HepG2 (cell line): ENCODE results near the gene UCN. TPM values are rescaled to one million over a fixed set of nuclear protein-coding genes. Genes with fewer than 3 reads are reported as not detected.
A peak's percentile ranks its signal among the peaks of the same experiment; 100 is the strongest.

Experiments
- DNMT1 ChIP-seq: sonication (generic); formaldehyde crosslinking; IDR thresholded peaks from 2 replicates; pipeline ENCODE4 v1.5.1; 2020; ENCODE audit warnings: mild to moderate bottlenecking, missing genetic modification reagents
- MAZ ChIP-seq, 2 experiments: sonication (generic) in 1 of 2; formaldehyde crosslinking in 1 of 2; IDR thresholded peaks; 2 replicates each; pipeline versions ENCODE4 v1.5.0 to v1.6.1; 2012 to 2020; ENCODE audit warnings: low read depth in 2 of 2, mild to moderate bottlenecking in 2 of 2, borderline replicate concordance in 1 of 2, improper control_type of control experiment in 1 of 2, low read length in 1 of 2, missing genetic modification reagents in 1 of 2, moderate library complexity in 1 of 2
- NFE2L2 ChIP-seq: fragments of 150-350 bp; IDR thresholded peaks from 2 replicates; pipeline ENCODE4 v1.6.1; 2014; ENCODE audit warnings: low read length
- SMC3 ChIP-seq: IDR thresholded peaks from 2 replicates; pipeline ENCODE4 v1.6.1; 2011; ENCODE audit warnings: low read length, improper control_type of control experiment
- ZBTB7A ChIP-seq: sonication (generic); formaldehyde crosslinking; IDR thresholded peaks from 2 replicates; pipeline ENCODE4 v1.8.0; 2022; ENCODE audit warnings: mild to moderate bottlenecking, missing genetic modification reagents
- ZNF138 ChIP-seq: sonication (generic); formaldehyde crosslinking; IDR thresholded peaks from 2 replicates; pipeline ENCODE4 v1.5.0; 2020; ENCODE audit warnings: mild to moderate bottlenecking, low read depth, missing genetic modification reagents
- ZNF282 ChIP-seq: fragments of 450-650 bp; IDR thresholded peaks from 2 replicates; pipeline ENCODE4 v1.6.1; 2018; ENCODE audit not compliant: partially characterized antibody
- ZNF337 ChIP-seq: sonication (generic); formaldehyde crosslinking; IDR thresholded peaks from 2 replicates; pipeline ENCODE4 v1.5.1; 2020; ENCODE audit warnings: missing genetic modification reagents, low read depth, mild to moderate bottlenecking, borderline replicate concordance
- ZNF557 ChIP-seq: sonication (generic); formaldehyde crosslinking; IDR thresholded peaks from 2 replicates; pipeline ENCODE4 v1.4.0; 2020; ENCODE audit warnings: missing genetic modification reagents
- ZNF75D ChIP-seq: sonication (generic); formaldehyde crosslinking; IDR thresholded peaks from 2 replicates; pipeline ENCODE4 v1.8.1; 2023; ENCODE audit warnings: missing genetic modification reagents, mild to moderate bottlenecking, borderline replicate concordance
- ZNF841 ChIP-seq: sonication (generic); formaldehyde crosslinking; IDR thresholded peaks from 2 replicates; pipeline ENCODE4 v1.8.1; 2023; ENCODE audit warnings: missing genetic modification reagents, borderline replicate concordance
- polyA plus RNA-seq, 8 experiments: library from polyadenylated mRNA; depleted of rRNA in 3 of 8; stranded (reverse) in 7 of 8; unstranded in 1 of 8; fragments of >200 nt; fragmentation: Illumina TruSeq in 4 of 8; extraction: Trizol in 4 of 8; gene quantifications; 2 replicates each; pipeline versions ENCODE4 v1.2.1 to v1.2.3, GENCODE V29; 2011 to 2016; ENCODE audit warnings: low read depth in 4 of 8, missing spikeins in 1 of 8, mixed read lengths in 1 of 8; ENCODE audit not compliant: insufficient read depth in 1 of 8
- total RNA-seq, 5 experiments: library from RNA; depleted of rRNA; stranded (reverse); fragments of >200 nt; fragmentation: Illumina TruSeq; extraction: Trizol; gene quantifications; 2 replicates each; pipeline ENCODE4 v1.2.3, GENCODE V29; 2016; ENCODE audit warnings: low read depth in 1 of 5
- TF ChIP-seq, protein P1 (sequence below): IDR thresholded peaks from 2 replicates; pipeline ENCODE4 v1.6.1; 2012; ENCODE audit warnings: inconsistent platforms
- TF ChIP-seq, protein P2 (sequence below): sonication (generic); formaldehyde crosslinking; IDR thresholded peaks from 2 replicates; pipeline ENCODE4 v1.8.1; 2023; ENCODE audit warnings: mild to moderate bottlenecking, missing genetic modification reagents, borderline replicate concordance
- TF ChIP-seq, protein P3 (sequence below): sonication (generic); formaldehyde crosslinking; IDR thresholded peaks from 2 replicates; pipeline ENCODE4 v1.5.0; 2020; ENCODE audit warnings: mild to moderate bottlenecking, missing genetic modification reagents
- TF ChIP-seq, protein P4 (sequence below): conservative IDR thresholded peaks from 2 replicates; pipeline ENCODE4 v1.6.1; 2018; ENCODE audit warnings: missing genetic modification reagents
- TF ChIP-seq, protein P5 (sequence below): sonication (generic); formaldehyde crosslinking; IDR thresholded peaks from 2 replicates; pipeline ENCODE4 v1.9.0; 2021; ENCODE audit warnings: missing genetic modification reagents, borderline replicate concordance

The UCN gene
- total and polyA plus RNA-seq, 2 of the 13 experiments (the other 11 are each of a cell fraction or from before 2014, with no cell fraction given) = 1.2 to 2.3 TPM

DNA sequence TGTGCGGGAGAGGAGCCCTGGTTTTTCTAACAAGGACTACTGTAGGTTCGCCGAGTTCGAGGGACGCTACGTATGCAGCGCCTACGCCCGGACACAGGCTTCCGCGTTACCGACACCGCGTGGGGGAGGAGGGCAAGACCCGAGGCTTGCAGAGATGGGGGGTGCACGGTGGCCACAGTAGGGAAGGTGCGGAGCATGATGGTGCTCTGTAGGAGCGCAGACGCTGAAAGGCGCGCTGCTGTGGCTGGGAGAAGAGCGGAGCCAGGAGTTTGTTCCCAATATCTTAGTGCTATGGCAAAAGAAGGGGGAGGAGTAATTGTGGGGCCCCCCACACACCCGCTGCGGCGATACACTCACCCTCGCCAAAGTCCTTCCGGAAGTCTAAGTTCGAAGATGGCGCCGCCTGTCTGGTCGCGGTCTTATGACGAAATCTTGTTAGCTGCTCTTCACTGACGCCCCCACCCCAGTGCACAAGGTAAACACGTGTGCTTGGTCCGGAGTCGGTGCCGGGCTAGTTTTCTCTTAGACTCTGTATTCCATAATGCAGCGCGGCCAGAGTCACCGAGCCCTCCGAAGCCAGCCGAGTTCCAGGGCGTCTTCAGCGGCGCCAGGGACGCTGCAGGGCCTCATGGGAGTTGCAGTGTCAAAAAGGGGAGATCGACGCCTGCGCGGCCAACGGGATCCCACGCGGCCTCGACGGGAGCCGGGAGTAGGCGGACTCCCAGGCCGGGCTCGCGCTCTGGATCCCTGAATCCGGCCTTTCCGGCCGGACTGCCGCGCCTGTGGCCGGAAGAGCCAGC lies 48.3 kb upstream of the UCN start, which contains the start of gene GTF3C2 (continued):
- TF ChIP-seq, protein P1, sequence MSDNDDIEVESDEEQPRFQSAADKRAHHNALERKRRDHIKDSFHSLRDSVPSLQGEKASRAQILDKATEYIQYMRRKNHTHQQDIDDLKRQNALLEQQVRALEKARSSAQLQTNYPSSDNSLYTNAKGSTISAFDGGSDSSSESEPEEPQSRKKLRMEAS = peak; percentile 95
- TF ChIP-seq ZNF337 (CRISPR knock-in tag) (no peak), ZNF282 (no peak), MAZ (IDR thresholded peaks at IDR 0.05; ENCODE audit: borderline replicate concordance, low read depth, low read length) (peak; percentile 99), MAZ (CRISPR knock-in tag; IDR thresholded peaks at IDR 0.05; ENCODE audit: low read depth) (peak; percentile 98), ZNF841 (CRISPR knock-in tag) (no peak), ZNF138 (CRISPR knock-in tag) (no peak; the same call in 1 of the 2 replicates), NFE2L2 (no peak), SMC3 (peak; percentile 24; the same call in 1 of the 2 replicates), ZNF557 (CRISPR knock-in tag) (peak; percentile 19; the same call in 1 of the 2 replicates), ZNF75D (CRISPR knock-in tag) (0 out of 2 replicates have a peak, but pooled peaks have one; percentile 8), ZBTB7A (CRISPR knock-in tag) (peak; percentile 51; the same call in 1 of the 2 replicates), DNMT1 (no peak)
- TF ChIP-seq, protein P2, sequence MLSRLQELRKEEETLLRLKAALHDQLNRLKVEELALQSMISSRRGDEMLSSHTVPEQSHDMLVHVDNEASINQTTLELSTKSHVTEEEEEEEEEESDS (CRISPR knock-in tag) = peak; percentile 79; the same call in 1 of the 2 replicates
- TF ChIP-seq, protein P3, sequence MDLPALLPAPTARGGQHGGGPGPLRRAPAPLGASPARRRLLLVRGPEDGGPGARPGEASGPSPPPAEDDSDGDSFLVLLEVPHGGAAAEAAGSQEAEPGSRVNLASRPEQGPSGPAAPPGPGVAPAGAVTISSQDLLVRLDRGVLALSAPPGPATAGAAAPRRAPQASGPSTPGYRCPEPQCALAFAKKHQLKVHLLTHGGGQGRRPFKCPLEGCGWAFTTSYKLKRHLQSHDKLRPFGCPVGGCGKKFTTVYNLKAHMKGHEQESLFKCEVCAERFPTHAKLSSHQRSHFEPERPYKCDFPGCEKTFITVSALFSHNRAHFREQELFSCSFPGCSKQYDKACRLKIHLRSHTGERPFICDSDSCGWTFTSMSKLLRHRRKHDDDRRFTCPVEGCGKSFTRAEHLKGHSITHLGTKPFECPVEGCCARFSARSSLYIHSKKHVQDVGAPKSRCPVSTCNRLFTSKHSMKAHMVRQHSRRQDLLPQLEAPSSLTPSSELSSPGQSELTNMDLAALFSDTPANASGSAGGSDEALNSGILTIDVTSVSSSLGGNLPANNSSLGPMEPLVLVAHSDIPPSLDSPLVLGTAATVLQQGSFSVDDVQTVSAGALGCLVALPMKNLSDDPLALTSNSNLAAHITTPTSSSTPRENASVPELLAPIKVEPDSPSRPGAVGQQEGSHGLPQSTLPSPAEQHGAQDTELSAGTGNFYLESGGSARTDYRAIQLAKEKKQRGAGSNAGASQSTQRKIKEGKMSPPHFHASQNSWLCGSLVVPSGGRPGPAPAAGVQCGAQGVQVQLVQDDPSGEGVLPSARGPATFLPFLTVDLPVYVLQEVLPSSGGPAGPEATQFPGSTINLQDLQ = peak; percentile 79; the same call in 1 of the 2 replicates
- TF ChIP-seq, protein P4, sequence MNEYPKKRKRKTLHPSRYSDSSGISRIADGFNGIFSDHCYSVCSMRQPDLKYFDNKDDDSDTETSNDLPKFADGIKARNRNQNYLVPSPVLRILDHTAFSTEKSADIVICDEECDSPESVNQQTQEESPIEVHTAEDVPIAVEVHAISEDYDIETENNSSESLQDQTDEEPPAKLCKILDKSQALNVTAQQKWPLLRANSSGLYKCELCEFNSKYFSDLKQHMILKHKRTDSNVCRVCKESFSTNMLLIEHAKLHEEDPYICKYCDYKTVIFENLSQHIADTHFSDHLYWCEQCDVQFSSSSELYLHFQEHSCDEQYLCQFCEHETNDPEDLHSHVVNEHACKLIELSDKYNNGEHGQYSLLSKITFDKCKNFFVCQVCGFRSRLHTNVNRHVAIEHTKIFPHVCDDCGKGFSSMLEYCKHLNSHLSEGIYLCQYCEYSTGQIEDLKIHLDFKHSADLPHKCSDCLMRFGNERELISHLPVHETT = peak; percentile 92
- TF ChIP-seq, protein P5, sequence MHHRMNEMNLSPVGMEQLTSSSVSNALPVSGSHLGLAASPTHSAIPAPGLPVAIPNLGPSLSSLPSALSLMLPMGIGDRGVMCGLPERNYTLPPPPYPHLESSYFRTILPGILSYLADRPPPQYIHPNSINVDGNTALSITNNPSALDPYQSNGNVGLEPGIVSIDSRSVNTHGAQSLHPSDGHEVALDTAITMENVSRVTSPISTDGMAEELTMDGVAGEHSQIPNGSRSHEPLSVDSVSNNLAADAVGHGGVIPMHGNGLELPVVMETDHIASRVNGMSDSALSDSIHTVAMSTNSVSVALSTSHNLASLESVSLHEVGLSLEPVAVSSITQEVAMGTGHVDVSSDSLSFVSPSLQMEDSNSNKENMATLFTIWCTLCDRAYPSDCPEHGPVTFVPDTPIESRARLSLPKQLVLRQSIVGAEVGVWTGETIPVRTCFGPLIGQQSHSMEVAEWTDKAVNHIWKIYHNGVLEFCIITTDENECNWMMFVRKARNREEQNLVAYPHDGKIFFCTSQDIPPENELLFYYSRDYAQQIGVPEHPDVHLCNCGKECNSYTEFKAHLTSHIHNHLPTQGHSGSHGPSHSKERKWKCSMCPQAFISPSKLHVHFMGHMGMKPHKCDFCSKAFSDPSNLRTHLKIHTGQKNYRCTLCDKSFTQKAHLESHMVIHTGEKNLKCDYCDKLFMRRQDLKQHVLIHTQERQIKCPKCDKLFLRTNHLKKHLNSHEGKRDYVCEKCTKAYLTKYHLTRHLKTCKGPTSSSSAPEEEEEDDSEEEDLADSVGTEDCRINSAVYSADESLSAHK (CRISPR knock-in tag) = no peak
